Measurements from ENCODE around the gene MSI2. TPM values are rescaled to one million over a fixed set of nuclear protein-coding genes. Genes with fewer than 3 reads are reported as not detected.

MSI2 gene
- total RNA-seq, 4 donors from 2014 or later: 60.7 to 101 (median 70.9) TPM

DNA sequence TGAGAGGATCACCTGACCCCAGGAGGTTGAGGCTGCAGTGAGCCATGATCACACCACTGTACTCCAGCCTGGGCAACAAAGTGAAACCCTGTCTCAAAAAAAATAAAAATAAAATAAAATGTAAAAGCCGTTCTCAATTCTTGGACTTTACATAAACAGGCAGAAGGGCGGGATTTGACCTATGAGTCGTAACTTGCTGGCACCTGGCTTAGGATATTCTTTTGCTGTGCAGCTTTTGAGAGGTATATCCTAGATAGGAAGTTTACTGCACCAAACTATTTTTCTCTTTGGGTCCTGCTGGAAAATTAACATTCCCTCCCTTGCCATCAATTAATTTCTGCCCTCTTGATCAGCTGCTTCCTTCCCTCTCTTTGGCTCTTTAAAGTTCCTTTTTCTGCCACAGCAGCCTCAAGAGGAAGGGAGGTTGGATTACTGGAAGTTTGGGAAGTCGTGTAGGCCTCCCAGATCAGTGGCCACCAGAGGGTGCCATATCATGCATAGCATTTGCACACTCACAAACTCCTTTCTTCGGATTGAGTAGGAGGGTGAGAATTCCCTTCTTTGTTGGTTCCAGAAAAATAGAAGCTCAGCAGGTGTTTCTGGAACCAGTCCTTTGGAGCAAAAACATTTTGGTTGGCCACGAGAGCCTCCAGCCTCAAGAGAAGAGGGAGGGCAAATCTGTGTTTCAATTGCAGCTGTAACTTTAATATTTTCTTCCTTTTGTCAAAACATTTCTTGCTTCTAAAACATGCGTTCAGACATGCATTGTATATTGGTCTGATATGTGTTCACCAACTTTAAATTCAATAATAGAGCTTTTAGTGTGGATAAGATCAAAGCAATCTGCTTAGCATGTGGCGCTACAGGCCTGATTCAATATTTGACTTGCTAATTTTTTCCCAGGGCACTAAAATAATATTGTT, 341.5 kb downstream of the MSI2 start:
- Histone ChIP-seq H3K27me3 (no peaks in the 10 kb centered on the region), H3K4me1 (peaks cover 0 to 12% of the 10 kb centered on the region in 2 donors), H3K36me3 (no peaks in the 10 kb centered on the region), H3K9me3 (no peaks in the 10 kb centered on the region), H3K4me3 (replicated peaks in 1 of 3) (no peak overlapping the region), H3K27ac (peak overlapping the region in 1 of 3 donors; percentile 35)
- peak; percentile 74 to 81 for DNase-seq
- intact Hi-C loops (cut with DNase I): loop anchor here (5.0 kb wide), 1 partner anchor 80 kb away; no protein-coding TSS in a partner anchor
- 51 to 63% methylated on average over 8 of the region's 8 CpGs for WGBS, 2 donors
- TF ChIP-seq, protein P1, sequence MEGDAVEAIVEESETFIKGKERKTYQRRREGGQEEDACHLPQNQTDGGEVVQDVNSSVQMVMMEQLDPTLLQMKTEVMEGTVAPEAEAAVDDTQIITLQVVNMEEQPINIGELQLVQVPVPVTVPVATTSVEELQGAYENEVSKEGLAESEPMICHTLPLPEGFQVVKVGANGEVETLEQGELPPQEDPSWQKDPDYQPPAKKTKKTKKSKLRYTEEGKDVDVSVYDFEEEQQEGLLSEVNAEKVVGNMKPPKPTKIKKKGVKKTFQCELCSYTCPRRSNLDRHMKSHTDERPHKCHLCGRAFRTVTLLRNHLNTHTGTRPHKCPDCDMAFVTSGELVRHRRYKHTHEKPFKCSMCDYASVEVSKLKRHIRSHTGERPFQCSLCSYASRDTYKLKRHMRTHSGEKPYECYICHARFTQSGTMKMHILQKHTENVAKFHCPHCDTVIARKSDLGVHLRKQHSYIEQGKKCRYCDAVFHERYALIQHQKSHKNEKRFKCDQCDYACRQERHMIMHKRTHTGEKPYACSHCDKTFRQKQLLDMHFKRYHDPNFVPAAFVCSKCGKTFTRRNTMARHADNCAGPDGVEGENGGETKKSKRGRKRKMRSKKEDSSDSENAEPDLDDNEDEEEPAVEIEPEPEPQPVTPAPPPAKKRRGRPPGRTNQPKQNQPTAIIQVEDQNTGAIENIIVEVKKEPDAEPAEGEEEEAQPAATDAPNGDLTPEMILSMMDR (IDR thresholded peaks at IDR 0.05): peak; percentile 46 to 84 (median 66)
- no peak for TF ChIP-seq POLR2A (IDR thresholded peaks at IDR 0.05)

DNA sequence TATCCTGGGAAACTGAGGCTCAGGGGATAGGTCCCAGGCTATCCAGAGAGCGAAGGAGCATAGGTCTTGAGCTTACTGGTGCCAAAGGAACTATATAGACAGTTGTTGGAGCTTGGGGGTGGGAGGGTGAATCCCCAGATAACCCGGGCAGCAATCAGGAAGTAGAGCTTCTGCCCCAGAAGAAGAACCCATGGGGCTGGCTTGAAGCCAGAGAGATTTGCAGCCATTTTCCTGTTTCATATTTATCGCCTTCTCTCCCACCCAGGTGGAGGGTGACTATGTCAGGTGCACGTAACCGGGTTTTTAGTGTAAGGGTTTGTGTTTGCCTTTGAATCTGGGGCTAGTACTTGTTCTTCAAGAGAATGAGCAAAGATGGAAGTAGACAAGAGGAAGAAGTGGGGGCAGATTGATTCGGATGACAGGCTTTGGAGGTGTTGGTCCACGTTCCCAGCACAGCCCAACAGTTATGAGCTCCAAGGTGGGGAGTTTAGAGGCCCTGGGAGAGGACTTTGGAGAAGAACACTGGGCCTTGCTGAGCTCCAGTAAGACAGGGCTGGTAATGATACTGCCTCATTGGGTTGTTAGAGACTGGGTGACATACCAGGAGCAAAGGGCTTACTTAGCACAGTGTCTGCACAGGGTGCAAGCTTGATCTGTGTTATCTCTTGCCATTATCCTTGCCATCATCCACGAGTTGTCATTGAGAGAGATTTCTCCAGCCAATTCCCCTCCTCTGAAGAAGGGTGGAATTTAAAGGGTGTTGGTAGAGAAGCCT, 343.1 kb downstream of the MSI2 start:
- Histone ChIP-seq H3K27ac (no peak overlapping the region), H3K27me3 (no peaks in the 10 kb centered on the region), H3K9me3 (no peaks in the 10 kb centered on the region), H3K4me1 (peaks cover 0 to 21% of the 10 kb centered on the region in 2 donors), H3K36me3 (no peaks in the 10 kb centered on the region), H3K4me3 (replicated peaks in 1 of 3) (no peak overlapping the region)
- DNase-seq: no peak
- WGBS, 2 donors: 86 to 90% methylated on average over 8 of the region's 8 CpGs
- intact Hi-C loops (cut with DNase I): loop anchor here (5.0 to 10.0 kb wide), 2 partner anchors 78 to 355 kb away; no protein-coding TSS in a partner anchor
- TF ChIP-seq POLR2A (IDR thresholded peaks at IDR 0.05): no peak
- TF ChIP-seq, protein P1 (IDR thresholded peaks at IDR 0.05): no peak

DNA sequence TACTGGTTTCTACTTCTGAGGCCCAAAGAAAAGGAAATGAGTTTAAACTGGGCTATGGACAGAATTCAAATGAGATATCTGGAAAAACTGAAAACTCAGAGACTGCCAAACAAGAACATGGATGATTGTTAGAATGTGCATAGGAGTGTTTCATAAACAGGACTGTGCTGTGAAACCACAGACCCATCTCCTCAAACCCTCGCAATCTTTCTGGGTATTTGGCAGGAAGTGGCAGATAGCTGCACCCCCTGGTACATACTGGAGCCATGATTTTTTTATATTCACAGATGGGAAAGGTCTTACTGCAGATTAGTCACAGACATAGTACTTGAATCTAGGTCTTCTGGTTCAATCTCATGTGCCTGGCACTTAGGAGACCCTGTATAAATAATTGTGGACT, 343.8 kb downstream of the MSI2 start:
- no peak for DNase-seq
- no peaks in the 10 kb centered on the region for H3K27me3 ChIP-seq
- TF ChIP-seq POLR2A (IDR thresholded peaks at IDR 0.05): no peak
- TF ChIP-seq, protein P1 (IDR thresholded peaks at IDR 0.05): no peak
- H3K4me1 ChIP-seq: peaks cover 6 to 27% of the 10 kb centered on the region in 2 donors
- no peaks in the 10 kb centered on the region for H3K36me3 ChIP-seq
- no peaks in the 10 kb centered on the region for H3K9me3 ChIP-seq
- 78 to 89% methylated on average over 1 of the region's 1 CpG for WGBS, 2 donors
- H3K27ac ChIP-seq: no peak overlapping the region
- intact Hi-C loops (cut with DNase I): loop anchor here (10.0 kb wide), 1 partner anchor 355 kb away; no protein-coding TSS in a partner anchor
- no peak overlapping the region for H3K4me3 ChIP-seq (replicated peaks in 1 of 3)

DNA sequence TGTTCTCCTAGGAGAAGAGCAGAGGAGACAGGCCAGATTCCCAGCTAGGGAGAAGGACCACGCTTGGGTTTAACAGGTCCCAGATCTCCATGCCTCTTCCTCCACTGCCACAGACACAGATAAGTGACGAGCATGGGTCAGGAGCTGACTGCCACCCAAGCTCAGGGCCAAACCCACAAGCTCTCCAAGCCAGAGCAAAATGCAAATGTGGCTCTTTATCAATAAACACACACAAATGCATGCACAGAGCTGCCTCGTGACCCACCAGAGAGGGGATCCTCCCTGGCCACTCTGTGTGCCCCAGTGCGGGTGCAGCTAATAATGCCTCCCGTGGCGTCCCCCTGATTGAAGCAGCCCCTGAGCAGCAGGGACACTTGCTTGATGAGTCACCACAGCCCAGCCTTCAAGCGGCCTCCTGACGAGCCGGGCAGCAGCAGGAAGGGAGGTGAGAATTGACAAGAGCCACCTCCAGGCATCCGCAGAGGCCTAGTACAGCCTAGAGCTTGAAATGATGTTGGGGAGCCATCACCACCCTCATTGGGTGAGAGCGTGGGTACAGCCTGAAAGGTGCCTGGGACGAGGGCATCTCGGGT, 344.9 kb downstream of the MSI2 start:
- H3K36me3 ChIP-seq: no peaks in the 10 kb centered on the region
- H3K9me3 ChIP-seq: no peaks in the 10 kb centered on the region
- 97 to 98% methylated on average over 6 to 9 of the region's 13 CpGs for WGBS, 2 donors
- intact Hi-C loops (cut with DNase I): loop anchor here (10.0 kb wide), 1 partner anchor 356 kb away; no protein-coding TSS in a partner anchor
- H3K27ac ChIP-seq: no peak overlapping the region
- peaks cover 16 to 39% of the 10 kb centered on the region in 2 donors for H3K4me1 ChIP-seq
- H3K27me3 ChIP-seq: no peaks in the 10 kb centered on the region
- TF ChIP-seq POLR2A (IDR thresholded peaks at IDR 0.05): no peak
- TF ChIP-seq, protein P1 (IDR thresholded peaks at IDR 0.05): no peak
- no peak for DNase-seq
- H3K4me3 ChIP-seq (replicated peaks in 1 of 3): no peak overlapping the region

Data from thyroid gland (tissue), 4 donors.